ENCODE measurements around the gene SPTB. TPM values are rescaled to one million over a fixed set of nuclear protein-coding genes. Genes with fewer than 3 reads are reported as not detected.

Gene SPTB
- total RNA-seq, 1 experiment from 2014 or later = 2.3 TPM

DNA sequence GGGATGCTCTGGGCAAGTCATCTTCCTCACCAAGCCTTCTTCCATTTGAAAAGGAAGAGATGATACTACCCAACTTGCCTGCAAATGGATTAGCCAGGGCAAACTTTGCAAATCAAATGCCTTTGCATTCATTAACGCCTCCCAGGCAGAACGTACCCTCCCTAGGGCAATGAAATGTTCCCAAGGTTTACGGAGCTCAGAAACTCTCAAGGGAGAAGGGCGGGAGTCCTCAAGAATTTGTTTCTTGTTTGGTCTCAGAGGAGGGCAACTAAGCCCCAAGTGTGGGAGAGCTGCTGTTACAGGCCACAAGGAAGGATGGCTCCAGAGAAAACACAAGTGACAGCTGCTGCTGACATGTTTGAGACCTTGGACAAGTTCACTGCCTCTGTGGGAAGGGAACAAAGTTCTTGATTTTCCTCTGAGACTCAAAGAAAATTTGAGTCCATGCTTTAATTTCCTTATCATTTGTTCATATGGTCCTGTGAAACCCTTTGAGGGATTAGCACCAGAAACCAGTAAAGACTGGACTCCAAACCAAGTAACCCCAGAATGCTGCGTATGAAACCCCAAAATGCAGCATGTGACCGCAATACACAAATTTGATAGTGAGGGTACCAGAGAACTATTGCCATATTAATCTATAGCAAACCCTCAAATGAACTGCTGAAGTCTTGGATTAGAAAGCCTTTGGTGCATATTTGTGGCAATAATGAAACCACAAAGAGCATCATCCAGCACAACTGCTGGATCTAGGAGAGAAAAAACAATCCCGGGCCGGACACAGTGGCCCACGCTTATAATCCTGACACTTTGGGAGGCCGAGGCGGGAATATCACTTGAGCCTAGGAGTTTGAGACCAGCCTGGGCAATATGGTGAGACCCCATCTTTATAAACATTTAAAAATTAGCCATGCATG, 22.9 kb downstream of the SPTB start:
- H4K20me1 ChIP-seq (ENCODE audit: low read length) = no peaks in the 10 kb centered on the region
- no TSS peak for BruUV-seq (replicated peaks)
- H3K27me3 ChIP-seq (ENCODE audit: low read length) = no peaks in the 10 kb centered on the region
- DNase-seq (no peak), ATAC-seq (no peak)
- no peak overlapping the region for H3K4me3 ChIP-seq (ENCODE audit: low read length)
- no peaks in the 10 kb centered on the region for H3K9me2 ChIP-seq (replicated peaks; ENCODE audit: low read length)
- no peaks in the 10 kb centered on the region for H3K36me3 ChIP-seq (ENCODE audit: low read depth, low read length)
- no peak overlapping the region for H3K9ac ChIP-seq (ENCODE audit: low read length)
- ChIA-PET POLR2A (ENCODE audit: unreplicated experiment) (no interaction called here), CTCF (interaction anchor here (0.9 kb wide), 1 partner anchor 15 kb away, joined by 3 read pairs; no protein-coding TSS in a partner anchor)
- H2AFZ ChIP-seq (ENCODE audit: low read length) = no peak overlapping the region
- no peaks in the 10 kb centered on the region for H3K79me2 ChIP-seq (ENCODE audit: low read length)
- H3F3A ChIP-seq (ENCODE audit: low read length, unreplicated experiment) = no peaks in the 10 kb centered on the region
- no peak overlapping the region for H3K27ac ChIP-seq (ENCODE audit: low read length)
- TF ChIP-seq, protein P1, sequence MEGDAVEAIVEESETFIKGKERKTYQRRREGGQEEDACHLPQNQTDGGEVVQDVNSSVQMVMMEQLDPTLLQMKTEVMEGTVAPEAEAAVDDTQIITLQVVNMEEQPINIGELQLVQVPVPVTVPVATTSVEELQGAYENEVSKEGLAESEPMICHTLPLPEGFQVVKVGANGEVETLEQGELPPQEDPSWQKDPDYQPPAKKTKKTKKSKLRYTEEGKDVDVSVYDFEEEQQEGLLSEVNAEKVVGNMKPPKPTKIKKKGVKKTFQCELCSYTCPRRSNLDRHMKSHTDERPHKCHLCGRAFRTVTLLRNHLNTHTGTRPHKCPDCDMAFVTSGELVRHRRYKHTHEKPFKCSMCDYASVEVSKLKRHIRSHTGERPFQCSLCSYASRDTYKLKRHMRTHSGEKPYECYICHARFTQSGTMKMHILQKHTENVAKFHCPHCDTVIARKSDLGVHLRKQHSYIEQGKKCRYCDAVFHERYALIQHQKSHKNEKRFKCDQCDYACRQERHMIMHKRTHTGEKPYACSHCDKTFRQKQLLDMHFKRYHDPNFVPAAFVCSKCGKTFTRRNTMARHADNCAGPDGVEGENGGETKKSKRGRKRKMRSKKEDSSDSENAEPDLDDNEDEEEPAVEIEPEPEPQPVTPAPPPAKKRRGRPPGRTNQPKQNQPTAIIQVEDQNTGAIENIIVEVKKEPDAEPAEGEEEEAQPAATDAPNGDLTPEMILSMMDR (conservative IDR thresholded peaks at IDR 0.05; ENCODE audit: low read depth, low read length) = no peak
- TF ChIP-seq EZH2 (IDR thresholded peaks at IDR 0.05; ENCODE audit: low read length, unreplicated experiment) (no peak), EZH2phosphoT487 (IDR thresholded peaks at IDR 0.05; ENCODE audit: borderline replicate concordance, low read length) (no peak)
- H3K4me1 ChIP-seq (ENCODE audit: insufficient read depth, low read length) = no peaks in the 10 kb centered on the region
- no peak overlapping the region for H3K4me2 ChIP-seq (ENCODE audit: low read length)
- H3K9me3 ChIP-seq (ENCODE audit: low read length) = no peaks in the 10 kb centered on the region
- intact Hi-C loops (cut with micrococcal nuclease) = no loop called here

DNA sequence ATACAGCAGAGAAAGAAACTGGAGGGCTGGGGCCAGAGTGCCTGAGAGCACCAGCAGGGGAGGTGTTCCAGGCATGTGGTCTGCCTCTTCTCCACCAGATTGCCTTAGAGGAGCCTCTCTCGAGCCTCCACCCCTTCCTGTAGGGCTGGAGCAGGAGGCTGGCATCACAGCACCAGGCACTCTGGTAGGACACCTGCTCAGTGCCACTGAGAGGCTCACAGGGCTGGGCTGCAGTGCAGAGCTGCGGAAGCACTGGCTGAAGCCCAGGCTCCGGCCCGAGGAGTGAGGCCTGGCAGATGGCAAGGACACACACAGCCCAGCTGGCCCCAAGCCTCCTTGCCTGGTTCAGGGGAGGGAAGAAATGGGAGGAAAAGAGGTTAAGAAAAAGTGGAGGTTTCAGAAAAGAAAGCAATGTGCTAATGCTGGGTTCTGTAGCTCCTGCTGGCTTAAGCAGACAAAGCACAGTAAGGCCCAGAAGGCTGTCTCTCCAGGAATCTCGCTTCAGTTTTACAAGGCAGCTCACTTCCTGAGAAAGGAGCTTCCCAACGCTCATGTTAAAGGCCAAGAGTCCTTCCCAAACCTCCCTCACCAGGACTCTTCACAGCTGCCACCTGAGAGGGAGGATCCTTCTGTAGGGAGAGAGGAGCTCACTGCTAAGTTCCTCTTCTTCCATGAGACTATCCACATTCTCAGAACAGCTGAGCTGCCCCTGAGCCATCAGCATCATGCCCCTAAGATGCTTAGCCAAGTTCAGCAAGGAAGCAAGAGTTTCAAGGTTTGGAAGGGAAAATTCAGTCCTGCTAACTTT, 23.8 kb downstream of the SPTB start:
- intact Hi-C loops (cut with micrococcal nuclease) = no loop called here
- ChIA-PET POLR2A (ENCODE audit: unreplicated experiment) (interaction anchor here (0.6 kb wide), 1 partner anchor 10 kb away, joined by 3 read pairs; no protein-coding TSS in a partner anchor), CTCF (interaction anchor here (0.9 kb wide), 1 partner anchor 14 kb away, joined by 3 read pairs; no protein-coding TSS in a partner anchor)
- BruUV-seq (replicated peaks) = no TSS peak
- no peak for TF ChIP-seq EZH2 (IDR thresholded peaks at IDR 0.05; ENCODE audit: low read length, unreplicated experiment)
- no peak for TF ChIP-seq EZH2phosphoT487 (IDR thresholded peaks at IDR 0.05; ENCODE audit: borderline replicate concordance, low read length)
- TF ChIP-seq, protein P1 (conservative IDR thresholded peaks at IDR 0.05; ENCODE audit: low read depth, low read length) = no peak
- Histone ChIP-seq H3K36me3 (ENCODE audit: low read depth, low read length) (no peaks in the 10 kb centered on the region), H3K27ac (ENCODE audit: low read length) (no peak overlapping the region), H3K4me2 (ENCODE audit: low read length) (no peak overlapping the region), H4K20me1 (ENCODE audit: low read length) (no peaks in the 10 kb centered on the region), H2AFZ (ENCODE audit: low read length) (no peak overlapping the region), H3K9me2 (replicated peaks; ENCODE audit: low read length) (no peaks in the 10 kb centered on the region), H3F3A (ENCODE audit: low read length, unreplicated experiment) (no peaks in the 10 kb centered on the region), H3K9ac (ENCODE audit: low read length) (no peak overlapping the region), H3K9me3 (ENCODE audit: low read length) (no peaks in the 10 kb centered on the region), H3K4me3 (ENCODE audit: low read length) (no peak overlapping the region), H3K79me2 (ENCODE audit: low read length) (no peaks in the 10 kb centered on the region), H3K27me3 (ENCODE audit: low read length) (no peaks in the 10 kb centered on the region), H3K4me1 (ENCODE audit: insufficient read depth, low read length) (no peaks in the 10 kb centered on the region)
- ATAC-seq (peak; percentile 61), DNase-seq (no peak)

Measured in PC-3 (cell line).